ENCODE measurements around the gene ALPG.
"Not testable (repeated sequence)": the region's sequence is repeated elsewhere in the genome, so short reads cannot be mapped to it uniquely, and the experiment has no call there.

ALPG gene

DNA sequence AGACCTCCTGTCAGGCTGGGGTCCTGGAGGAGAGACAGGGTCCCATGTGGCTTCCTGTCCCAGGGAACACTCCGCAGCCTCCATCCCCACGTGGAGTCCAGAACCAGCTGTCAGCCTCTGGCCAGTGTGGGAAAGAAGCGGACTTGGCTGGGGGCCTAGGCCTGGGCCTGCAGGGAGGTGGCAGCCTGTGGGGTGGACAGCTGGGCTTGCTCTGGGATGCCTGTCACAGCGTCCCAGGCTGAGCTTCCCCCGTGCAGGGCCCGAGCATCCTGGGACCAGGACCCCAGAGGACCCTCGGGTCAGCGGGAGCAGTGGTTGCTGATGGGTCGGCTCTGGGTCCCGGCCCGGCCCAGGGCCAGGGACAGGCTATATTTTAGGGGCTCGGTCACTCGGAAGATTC lies 35.8 kb downstream of the ALPG start:
- DNase-seq = not testable (repeated sequence)

DNA sequence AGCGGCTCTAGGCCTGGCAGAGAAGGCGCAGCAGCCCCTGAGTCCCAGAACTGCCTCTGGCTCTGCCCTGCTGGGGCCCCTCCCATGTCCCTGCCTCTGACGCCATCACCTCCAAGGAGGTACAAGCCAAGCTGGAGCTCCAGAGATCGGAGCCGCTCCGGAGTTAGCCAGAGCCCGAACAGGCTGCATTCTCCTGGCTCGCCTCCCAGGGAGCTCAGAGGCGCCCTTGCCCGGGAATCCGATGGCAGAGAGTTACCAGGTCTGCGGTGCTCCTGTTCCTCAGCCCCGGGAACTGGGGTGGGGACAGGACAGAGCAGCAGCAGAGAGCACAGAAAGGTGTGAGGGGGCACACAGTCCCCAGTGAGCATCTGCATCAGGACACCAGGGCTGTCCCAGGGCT lies 36.4 kb downstream of the ALPG start:
- DNase-seq = not testable (repeated sequence)

DNA sequence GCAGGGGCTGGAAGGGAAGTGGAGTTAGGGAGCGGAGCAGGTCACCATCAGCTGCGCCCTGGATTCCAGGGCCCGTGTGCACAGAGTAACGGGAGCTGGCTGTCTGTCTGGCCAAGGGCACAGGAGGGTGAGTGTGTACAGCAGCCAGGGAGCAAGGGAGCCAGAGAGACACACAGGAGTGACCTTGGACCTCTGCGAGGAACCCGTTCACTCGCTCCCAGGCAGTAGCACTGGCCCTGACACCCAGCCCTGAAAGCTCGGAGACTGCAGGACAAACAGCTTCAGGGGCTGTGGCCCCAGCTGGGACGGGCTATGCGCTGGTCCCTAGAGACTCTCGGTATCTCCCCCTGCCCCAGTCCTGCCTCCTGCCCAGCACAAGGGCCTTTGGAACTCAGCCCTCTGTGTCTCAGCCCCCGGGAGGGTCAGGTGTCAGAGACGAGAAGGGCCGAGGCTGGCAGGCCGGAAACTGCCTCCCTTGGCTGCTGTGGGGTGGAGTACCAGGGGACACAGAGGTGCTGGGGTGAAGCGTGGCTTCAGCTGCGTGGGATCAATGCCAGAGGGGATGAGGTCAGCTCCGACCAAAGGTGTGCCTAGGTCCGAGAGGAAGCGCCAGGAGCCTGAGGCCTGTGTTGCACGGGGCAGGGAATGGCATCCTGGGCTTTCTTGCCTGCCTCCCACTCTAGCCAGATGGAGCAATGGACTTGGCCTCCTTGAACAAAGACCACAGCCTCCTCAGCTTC lies 37.2 kb downstream of the ALPG start:
- not testable (repeated sequence) for DNase-seq

DNA sequence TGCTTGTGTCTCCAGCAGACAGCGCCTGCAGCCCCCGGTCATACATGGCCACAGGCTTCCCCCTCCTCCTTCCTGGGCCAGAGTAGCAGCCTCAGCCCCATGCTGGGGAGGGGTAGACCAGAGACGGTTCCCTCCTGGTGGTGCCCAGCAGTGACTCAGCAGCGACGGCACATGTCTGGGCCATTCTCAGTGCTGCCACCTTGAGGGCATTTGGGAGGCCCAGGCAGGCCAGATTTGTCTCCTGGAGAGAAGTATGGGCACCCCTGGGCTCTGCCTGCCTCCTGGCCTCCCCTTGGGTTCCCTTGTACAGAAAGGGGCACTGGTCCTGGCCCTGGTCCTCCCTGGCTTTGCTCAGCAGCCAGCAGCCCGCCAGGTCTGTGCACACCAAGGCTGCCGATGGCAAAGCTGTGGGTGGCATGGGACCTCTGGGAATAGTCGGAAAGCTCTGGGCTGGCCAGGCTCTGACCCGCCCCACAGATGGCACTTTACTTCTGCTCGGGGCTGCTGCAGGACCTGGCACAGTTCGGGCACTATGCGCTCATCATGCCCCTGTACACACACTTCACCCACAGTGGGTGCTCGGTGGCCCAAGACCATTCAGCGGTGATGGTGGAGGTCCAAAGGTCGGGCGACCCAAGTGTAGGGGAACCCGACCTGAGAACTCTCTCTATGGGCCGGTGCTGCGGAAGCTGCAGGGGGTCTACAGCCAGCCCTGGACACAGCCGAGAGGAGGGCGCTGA lies 37.9 kb downstream of the ALPG start:
- DNase-seq = no peak

DNA sequence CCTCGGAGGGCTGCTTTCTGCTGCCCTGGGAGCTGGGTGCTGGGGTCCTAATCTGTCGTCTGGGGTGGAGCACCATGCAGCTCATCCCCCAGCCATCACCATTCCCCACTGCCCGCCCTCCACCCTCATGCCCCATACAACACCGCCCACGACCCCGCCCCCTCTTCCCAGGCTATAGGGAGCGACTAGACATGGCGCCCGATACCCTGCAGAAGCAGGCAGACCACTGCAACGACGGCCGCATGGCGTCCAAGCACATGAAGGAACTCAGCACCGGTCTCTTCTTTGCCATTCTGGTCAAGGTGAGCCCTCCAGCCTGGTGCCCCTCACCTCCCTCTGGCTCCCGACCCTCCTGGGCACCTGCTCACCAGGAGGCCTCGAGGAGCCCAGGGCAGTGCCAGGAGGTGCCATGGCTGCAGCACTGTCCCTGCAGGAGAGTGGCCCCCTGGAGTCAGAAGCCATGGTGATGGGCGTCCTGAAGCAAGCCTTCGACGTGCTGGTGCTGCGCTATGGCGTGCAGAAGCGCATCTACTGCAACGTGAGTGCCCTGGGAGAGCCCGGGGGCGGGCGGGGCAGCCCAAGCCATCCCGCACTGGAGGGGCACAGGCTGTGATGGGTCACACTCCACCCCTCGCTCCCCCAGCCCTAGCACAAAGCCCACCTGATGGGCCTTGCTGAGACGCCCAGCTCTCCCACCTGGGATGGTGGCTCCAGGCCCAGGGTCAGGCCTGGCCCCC lies 38.7 kb downstream of the ALPG start:
- not testable (repeated sequence) for DNase-seq

DNA sequence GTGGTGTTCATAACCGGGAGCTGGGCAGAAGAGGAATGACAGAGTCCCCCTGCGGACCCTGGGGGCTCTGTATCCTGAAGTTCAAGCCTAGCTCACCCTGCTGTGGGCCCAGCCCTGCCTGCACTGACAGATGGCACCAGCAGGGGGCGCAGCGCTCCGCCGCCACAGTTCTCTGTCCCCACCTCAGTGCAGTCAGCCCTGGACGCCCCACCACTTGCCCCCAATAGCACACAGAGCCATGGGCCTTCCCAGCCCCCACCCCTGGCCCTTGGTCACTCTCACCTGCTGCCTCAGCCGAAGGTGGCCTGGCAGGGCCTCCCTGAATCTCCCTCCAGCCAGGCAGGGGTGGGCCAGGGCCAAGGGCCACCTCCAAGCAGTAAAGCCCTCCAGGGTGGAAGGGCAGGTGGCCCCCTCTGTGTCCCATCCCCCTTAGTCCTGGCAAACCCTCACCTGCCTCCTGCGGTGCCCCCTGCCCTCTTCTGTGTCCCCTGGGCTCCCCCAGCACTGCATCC lies 39.7 kb downstream of the ALPG start:
- DNase-seq = not testable (repeated sequence)

DNA sequence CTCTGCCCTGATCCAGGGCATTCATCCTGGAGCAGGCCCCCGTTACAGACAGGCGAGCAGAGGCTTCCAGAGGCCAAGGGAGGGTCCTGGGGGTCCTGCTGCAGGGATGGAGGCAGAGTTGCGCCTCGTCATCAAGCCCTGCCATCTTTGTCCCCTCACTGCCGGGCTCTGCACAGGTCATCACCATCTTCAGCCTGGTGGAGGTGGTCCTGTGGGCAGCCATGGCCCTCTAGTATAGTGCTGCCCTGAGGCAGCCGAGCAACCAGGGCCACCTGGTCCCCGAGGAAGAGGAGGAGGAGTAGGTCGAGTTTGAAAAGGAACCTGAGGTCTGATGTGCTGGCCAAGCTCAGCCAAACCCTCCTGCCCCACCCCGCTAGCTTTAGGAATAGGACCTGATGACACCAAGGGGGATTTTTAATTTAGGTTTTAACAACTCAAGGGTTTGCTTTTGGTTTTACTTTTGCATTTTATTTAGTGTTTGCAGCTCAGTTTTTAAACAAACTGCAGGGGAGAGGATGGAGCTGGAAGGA lies 40.5 kb downstream of the ALPG start:
- no peak for DNase-seq

DNA sequence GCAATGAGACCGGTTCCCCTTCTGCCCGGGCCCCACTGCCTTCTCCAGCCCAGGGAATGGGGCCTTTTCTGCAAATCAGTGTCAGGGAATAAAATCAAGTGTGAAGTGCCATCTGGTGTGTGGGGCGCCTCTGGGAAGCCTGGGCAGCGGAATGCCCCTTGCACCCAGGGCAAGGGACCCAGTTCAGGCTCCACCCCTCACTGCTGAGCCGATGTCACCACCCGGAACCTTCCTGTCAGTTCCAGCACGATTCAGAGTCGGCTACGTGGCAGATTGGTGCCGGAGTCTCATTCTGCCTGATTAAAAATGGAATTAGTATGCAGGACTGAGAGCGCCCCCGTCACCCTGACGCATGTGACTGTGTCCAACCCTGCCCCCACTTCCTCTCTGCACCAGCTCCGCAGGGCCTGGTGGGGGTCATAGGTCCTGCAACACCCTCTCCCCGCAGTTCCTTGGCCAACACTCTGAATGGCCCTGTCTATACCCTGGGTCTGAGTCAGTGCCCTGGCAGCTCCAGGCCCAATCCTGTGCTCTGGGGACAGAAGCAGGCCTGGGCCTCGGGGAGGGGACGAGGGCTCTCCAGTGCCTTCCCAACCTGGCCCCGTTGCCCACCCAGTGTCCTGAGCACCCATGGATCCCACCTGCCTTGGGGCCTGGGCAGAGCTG lies 41.1 kb downstream of the ALPG start:
- DNase-seq = no peak

DNA sequence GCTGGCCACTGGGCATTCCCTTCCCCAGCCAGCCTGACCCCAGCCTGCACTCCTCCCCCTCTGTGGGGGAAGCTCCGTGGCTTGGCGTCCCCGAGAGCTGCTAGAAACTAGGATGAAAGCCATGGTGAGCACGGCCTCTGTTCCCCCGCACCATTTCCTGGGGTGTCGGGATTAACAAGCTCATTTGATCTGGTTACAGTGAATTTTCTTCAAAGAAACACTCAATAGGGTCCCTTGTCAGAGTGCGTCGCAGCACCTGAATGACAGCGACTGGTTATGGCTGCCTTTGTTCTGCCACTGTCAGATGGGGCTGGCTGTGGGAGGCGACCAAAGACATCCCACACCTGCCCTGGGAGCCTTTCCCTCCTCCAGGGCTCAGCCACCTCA lies 41.7 kb downstream of the ALPG start:
- no peak for DNase-seq

DNA sequence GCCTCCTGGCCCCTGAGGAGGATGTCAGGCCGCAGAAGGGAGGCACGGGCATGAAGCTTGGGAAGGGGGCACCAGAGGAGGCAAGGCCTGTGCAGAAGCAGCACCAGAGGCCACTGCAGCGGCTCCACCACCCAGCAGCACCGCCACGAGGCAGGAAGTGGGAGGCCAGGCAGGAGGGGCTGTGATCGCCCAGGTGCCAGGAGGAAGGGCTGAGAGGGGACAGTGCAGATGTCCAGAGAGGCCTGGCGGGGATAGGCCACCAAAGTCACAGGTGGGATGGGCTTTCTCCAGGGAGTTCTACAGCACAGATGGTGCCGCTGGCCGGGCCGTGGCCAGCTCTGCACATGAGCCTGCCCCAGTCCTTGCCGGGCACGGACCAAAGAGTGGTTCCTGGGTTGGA lies 43.3 kb downstream of the ALPG start:
- no peak for DNase-seq

DNA sequence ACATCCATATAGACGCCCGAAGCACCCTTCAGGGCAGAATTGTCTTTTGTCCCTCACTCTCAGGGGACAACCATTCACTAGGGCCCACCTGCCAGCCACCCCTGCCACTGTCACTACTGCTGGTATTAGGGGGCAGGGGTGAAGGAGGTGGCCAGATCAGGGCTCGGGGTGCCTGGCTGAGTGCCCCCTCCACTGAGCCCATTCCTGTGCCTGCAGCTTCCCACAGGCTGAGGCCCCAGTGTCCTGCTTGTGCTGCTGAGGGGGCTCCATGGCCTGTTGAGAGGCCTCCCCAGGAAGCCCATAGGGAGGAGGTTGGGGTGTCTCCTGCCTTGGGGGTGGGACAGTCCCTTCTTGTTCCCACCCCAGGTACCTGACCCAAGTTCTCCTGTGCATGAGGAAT lies 45.0 kb downstream of the ALPG start:
- DNase-seq = not testable (repeated sequence)

DNA sequence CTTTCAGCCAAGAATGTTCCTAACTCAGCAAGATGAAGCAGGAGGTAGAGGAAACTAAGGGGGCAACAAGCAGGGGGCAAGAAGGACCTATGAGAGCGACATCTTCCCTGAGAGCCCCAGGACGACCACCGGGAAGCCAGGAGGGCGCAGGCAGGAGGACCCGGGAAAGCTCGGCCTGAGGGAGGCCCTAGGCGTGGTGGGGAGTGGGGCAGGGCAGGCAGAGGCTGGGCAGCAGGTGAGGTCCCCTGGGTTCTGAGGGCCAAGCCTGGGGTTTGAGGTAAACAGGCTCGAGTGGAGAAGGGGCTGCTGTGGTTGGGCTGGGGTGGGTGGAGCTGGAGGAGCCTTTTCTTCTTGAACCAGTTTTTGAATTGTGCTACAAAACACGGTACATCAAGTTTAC lies 48.0 kb downstream of the ALPG start:
- no peak for DNase-seq

DNA sequence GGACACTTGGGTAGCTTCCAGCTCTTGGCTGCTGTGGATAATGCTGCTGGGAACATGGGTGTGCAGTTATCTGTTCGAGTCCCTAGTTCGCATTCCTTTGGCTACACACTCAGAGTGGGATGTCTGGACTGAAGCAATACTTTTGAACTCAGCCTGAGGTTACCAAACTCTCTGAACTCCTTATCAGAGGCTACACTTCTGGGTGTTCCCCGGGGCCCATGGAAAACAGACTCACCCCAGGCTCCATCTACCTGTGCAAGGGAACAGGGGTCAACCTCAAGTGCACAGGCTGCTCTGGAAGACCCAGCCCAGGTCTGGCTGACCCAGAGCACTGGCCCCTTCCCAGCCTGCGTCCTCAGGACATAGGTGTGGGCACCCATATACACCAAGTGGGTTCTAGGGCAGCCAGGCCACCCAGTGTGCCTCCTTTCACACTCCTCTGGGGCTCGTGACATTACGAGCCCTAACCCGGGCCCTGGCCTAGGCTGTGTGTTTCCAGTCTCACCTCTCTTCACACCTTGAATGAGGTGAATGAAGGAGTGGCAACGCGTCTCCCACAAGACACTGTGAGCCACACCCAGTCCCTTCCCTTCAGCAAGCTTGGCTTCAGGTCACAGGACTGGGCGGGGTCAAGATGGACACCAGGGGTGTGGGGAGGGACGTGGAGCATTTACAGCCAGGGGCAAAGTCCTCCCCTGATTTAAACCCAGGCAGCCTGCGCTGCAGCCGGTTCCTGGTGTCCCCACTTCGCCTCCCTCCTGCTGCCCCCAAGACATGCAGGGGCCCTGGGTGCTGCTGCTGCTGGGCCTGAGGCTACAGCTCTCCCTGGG lies 49.0 kb downstream of the ALPG start, which contains the start of gene ALPI:
Gene ALPI (plus strand): TSS at position 728 of the 830 bp plus-strand sequence. CDS start 47 bp downstream, at position 775.
- DNase-seq = no peak

DNA sequence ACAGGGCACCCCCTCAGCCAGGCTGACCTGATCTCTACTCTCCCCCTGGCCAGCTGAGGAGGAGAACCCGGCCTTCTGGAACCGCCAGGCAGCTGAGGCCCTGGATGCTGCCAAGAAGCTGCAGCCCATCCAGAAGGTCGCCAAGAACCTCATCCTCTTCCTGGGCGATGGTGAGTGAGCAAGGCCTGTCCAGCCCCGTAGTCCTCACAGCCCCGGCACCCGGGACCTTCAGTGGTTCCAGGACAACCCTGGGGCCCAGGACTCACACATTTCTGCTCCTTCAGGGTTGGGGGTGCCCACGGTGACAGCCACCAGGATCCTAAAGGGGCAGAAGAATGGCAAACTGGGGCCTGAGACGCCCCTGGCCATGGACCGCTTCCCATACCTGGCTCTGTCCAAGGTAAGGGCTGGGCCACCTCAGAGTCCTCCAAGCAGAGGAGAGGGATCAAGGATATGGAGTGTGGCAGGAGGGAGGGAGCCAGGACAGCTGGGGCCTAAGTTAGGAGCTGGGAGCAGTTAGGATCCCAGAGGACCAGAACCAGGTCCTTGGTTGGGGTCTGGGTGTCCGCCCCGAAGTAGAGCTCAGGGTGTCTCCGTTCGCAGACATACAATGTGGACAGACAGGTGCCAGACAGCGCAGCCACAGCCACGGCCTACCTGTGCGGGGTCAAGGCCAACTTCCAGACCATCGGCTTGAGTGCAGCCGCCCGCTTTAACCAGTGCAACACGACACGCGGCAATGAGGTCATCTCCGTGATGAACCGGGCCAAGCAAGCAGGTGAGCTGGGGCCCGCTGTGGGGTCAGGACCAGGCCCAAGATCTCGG lies 49.9 kb downstream of the ALPG start:
- no peak for DNase-seq

DNA sequence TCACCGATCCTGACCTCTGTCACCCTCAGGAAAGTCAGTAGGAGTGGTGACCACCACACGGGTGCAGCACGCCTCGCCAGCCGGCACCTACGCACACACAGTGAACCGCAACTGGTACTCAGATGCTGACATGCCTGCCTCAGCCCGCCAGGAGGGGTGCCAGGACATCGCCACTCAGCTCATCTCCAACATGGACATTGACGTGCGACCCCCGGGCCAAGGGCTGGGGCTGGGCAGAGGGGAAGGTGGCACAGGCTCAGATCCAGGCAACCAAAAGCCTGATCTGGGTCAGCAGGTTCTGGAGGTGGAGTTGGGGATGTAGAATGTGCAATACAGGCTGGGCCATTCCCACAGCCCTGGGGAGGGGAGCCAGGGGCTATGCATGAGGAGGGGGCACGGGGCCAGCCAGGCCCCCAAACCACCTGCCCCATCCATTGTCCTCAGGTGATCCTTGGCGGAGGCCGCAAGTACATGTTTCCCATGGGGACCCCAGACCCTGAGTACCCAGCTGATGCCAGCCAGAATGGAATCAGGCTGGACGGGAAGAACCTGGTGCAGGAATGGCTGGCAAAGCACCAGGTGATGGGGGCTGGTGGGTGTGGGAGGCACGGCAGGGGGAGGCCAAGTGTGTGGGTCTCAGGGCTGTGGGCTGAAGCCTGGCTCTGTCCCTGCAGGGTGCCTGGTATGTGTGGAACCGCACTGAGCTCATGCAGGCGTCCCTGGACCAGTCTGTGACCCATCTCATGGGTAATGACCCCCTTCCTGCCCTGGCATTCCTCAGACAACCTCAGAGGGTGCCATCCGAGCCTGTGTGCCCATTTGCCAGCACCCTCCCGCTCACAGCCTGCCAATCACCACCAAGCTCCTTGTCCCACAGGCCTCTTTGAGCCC lies 50.7 kb downstream of the ALPG start:
- no peak for DNase-seq

DNA sequence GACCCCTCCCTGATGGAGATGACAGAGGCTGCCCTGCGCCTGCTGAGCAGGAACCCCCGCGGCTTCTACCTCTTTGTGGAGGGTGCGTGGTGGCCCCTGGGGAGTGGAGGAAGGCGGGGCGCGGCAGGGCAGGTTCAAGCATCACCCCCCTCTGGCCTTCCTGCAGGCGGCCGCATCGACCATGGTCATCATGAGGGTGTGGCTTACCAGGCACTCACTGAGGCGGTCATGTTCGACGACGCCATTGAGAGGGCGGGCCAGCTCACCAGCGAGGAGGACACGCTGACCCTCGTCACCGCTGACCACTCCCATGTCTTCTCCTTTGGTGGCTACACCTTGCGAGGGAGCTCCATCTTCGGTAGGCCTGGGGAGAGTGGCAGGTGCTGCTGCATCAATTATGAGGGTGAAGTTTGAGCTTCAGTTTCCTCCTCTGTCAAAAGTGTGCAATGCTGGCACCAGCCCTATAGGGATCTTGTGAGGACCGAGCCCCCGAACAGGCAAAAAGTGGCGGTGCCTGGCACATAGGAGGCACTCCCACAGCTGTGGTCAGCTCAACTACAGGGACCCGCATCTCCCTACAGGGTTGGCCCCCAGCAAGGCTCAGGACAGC lies 51.5 kb downstream of the ALPG start:
- DNase-seq = no peak

DNA sequence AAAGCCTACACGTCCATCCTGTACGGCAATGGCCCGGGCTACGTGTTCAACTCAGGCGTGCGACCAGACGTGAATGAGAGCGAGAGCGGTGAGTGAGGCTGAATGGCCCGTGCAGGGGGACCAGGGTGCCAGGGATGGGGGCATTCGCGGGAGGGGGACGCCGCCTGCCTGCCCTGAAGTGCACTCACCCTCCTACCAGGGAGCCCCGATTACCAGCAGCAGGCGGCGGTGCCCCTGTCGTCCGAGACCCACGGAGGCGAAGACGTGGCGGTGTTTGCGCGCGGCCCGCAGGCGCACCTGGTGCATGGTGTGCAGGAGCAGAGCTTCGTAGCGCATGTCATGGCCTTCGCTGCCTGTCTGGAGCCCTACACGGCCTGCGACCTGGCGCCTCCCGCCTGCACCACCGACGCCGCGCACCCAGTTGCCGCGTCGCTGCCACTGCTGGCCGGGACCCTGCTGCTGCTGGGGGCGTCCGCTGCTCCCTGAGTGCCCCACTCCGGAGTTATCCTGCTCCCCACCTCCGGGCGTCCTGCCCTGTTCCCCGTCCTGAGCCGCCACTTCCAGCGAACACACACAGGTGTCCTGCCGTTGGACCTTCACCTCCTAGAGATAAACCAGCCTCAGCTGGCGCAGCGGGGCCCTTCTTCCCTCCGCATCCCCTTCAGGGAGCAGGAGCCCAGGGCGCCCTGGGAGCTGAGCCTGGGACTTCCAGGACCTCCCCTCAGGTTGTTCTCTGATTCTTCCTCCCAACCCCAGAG lies 52.2 kb downstream of the ALPG start:
- DNase-seq = no peak

DNA sequence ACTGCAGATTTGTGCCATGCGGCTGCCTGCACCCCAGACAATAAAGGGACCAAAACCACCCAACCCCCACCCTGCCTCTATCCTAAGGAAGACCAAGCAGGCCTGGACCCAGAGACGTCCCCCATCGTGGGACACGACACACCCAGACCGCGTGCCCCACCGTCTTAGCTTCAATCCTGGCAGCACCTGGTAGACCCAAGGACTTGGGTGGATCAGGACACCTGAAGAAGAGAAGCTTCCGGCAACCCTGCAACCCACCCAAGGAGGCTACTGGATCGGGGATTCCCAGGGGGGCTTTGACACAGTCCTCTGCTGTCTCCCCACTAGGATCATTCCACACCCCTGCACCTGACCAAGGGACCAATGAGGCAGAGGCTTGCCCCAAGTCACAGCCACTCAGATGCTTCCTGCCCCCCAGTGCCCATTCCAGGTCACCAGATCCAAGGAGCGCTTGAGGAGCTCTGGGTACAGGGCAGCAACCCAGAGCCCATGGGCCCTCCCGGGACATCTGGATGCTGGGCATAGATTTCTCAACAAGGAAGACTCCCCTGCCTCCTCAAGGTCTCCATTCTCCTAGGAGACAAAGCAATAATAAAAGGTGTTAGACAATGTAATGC lies 52.9 kb downstream of the ALPG start:
- no peak for DNase-seq

Measured in DMS 273 treated with DMSO at 0.1 percent for 48 hours (cell line).